GM18517 (cell line): Measurements from ENCODE around the gene PVALEF.

Experiments
- ATAC-seq: cut with Tn5 transposase; IDR thresholded peaks from one replicate; pipeline ENCODE4 v1.9.1; 2021; ENCODE audit warnings: mild to moderate bottlenecking, moderate library complexity; ENCODE audit not compliant: unreplicated experiment

PVALEF gene

GRCh38 chr17:81161536-81161935 lies 3.8 kb upstream of the PVALEF start:
- ATAC-seq, result no peak

- no peak for ATAC-seq
Observed at GRCh38 chr17:81161972-81162371, 3.3 kb upstream of the PVALEF start.

GRCh38 chr17:81162491-81162890 lies 2.8 kb upstream of the PVALEF start:
- no peak for ATAC-seq

GRCh38 chr17:81163051-81163695 lies 2.1 kb upstream of the PVALEF start:
- no peak for ATAC-seq

GRCh38 chr17:81163703-81164370 lies 1.5 kb upstream of the PVALEF start:
- no peak for ATAC-seq

GRCh38 chr17:81164371-81165245 lies 699 bp upstream of the PVALEF start:
- no peak for ATAC-seq

GRCh38 chr17:81166033-81166492 lies 756 bp downstream of the PVALEF start, which contains the start of gene AATK:
TSS of gene AATK (minus strand) at chr17:81166221. CDS start at chr17:81165992, 229 bp downstream.
- no peak for ATAC-seq

- ATAC-seq, result no peak
Observed at GRCh38 chr17:81167194-81167524, 1.9 kb downstream of the PVALEF start.

GRCh38 chr17:81167638-81168037 lies 2.3 kb downstream of the PVALEF start:
- ATAC-seq, result no peak

- no peak for ATAC-seq
Observed at GRCh38 chr17:81169870-81170309, 4.6 kb downstream of the PVALEF start.

- no peak for ATAC-seq
Observed at GRCh38 chr17:81170727-81171494, 5.6 kb downstream of the PVALEF start.

GRCh38 chr17:81171941-81172340 lies 6.6 kb downstream of the PVALEF start:
- no peak for ATAC-seq

- ATAC-seq, result no peak
Observed at GRCh38 chr17:81173052-81173761, 7.9 kb downstream of the PVALEF start.

- no peak for ATAC-seq
Observed at GRCh38 chr17:81173762-81174155, 8.5 kb downstream of the PVALEF start.

- no peak for ATAC-seq
Observed at GRCh38 chr17:81176666-81177065, 11.4 kb downstream of the PVALEF start.

- ATAC-seq, result no peak
Observed at GRCh38 chr17:81178136-81179091, 13.1 kb downstream of the PVALEF start.

GRCh38 chr17:81179220-81179619 lies 13.9 kb downstream of the PVALEF start:
- ATAC-seq, result no peak

- no peak for ATAC-seq
Observed at GRCh38 chr17:81179861-81180260, 14.6 kb downstream of the PVALEF start.
